ENCODE data around the gene FRMD4A. TPM values are rescaled to one million over a fixed set of nuclear protein-coding genes. Genes with fewer than 3 reads are reported as not detected.

FRMD4A gene
- total and polyA plus RNA-seq, 2 of the 4 experiments (the other 2 are of a cell fraction): 30.3 to 68.8 TPM

GRCh38 chr10:14233566-14233965 is 97.2 kb downstream of the FRMD4A start:
- intact Hi-C loops (cut with micrococcal nuclease) (no loop called here), in situ Hi-C loops (cut with MboI; ENCODE audit: low sequenced_read_pairs) (no loop called here), dilution Hi-C loops (cut with HindIII; ENCODE audit: low sequenced_read_pairs, unreplicated experiment) (no loop called here)
- Histone ChIP-seq H3K4me1 (ENCODE audit: control insufficient read depth, insufficient read depth, low read length) (no peaks in the 10 kb centered on the region), H4K91ac (ENCODE audit: insufficient read depth, low read depth, low read length) (no peak overlapping the region), H3K27me3 (ENCODE audit: control insufficient read depth, insufficient read depth, low read length) (peaks cover 44% of the 10 kb centered on the region), H3K23ac (ENCODE audit: low read depth, low read length) (no peak overlapping the region), H2AK5ac (ENCODE audit: low read depth, low read length) (no peak overlapping the region), H4K8ac (ENCODE audit: low read depth in 2 of 2, low read length in 2 of 2) (no peak overlapping the region), H2BK20ac (ENCODE audit: low read depth, low read length) (no peak overlapping the region), H2BK120ac (ENCODE audit: low read depth, low read length) (no peak overlapping the region), H3K9me1 (ENCODE audit: insufficient read depth, low read length) (no peaks in the 10 kb centered on the region), H3K4me3 (ENCODE audit: insufficient read depth, low read depth, low read length) (no peak overlapping the region), H2AFZ (replicated peaks; ENCODE audit: low read length, poor library complexity) (no peak overlapping the region), H2BK5ac (ENCODE audit: low read depth, low read length, poor library complexity, severe bottlenecking) (no peak overlapping the region), H2AK9ac (replicated peaks; ENCODE audit: low read depth, low read length, poor library complexity) (no peak overlapping the region), H4K20me1 (ENCODE audit: insufficient read depth, low read length) (no peaks in the 10 kb centered on the region), H3K4me2 (ENCODE audit: low read depth, low read length) (no peak overlapping the region), H3K4ac (ENCODE audit: low read depth, low read length) (no peak overlapping the region), H3K79me1 (ENCODE audit: low read depth in 1 of 2, low read length in 2 of 2) (no peaks in the 10 kb centered on the region), H4K5ac (ENCODE audit: low read depth, low read length) (no peak overlapping the region), H3K9ac (ENCODE audit: low read depth, low read length) (no peak overlapping the region), H3K56ac (ENCODE audit: extremely low read depth, insufficient read depth, low read length) (no peak overlapping the region), H3K18ac (ENCODE audit: low read depth, low read length) (no peak overlapping the region), H3K27ac (ENCODE audit: insufficient read depth, low read length) (no peak overlapping the region), H2BK15ac (ENCODE audit: low read depth, low read length) (no peak overlapping the region), H3K36me3 (ENCODE audit: control insufficient read depth, insufficient read depth, low read length) (no peaks in the 10 kb centered on the region), H3K9me3 (ENCODE audit: control insufficient read depth, insufficient read depth, low read length) (peaks cover 2% of the 10 kb centered on the region; the same call in 1 of the 2 replicates), H3K14ac (replicated peaks; ENCODE audit: low read depth, low read length) (no peak overlapping the region)
- ATAC-seq (ENCODE audit: low read depth) (no peak), DNase-seq (no peak)
- CTCF ChIA-PET: no interaction called here
- POLR2A ChIA-PET (ENCODE audit: unreplicated experiment): no interaction called here
- BruUV-seq (replicated peaks): no TSS peak
- TF ChIP-seq BHLHE40 (IDR thresholded peaks at IDR 0.05; ENCODE audit: low read depth, low read length) (no peak), FOS (IDR thresholded peaks at IDR 0.05; ENCODE audit: low read depth, low read length) (no peak), RFX5 (IDR thresholded peaks at IDR 0.05; ENCODE audit: low read depth, low read length) (no peak), USF2 (IDR thresholded peaks at IDR 0.05; ENCODE audit: low read depth, low read length) (no peak), RAD21 (IDR thresholded peaks at IDR 0.05; ENCODE audit: low read length) (no peak), MXI1 (IDR thresholded peaks at IDR 0.05; ENCODE audit: borderline replicate concordance, low read depth, low read length) (no peak), NFE2L2 (IDR thresholded peaks at IDR 0.05; ENCODE audit: low read depth, low read length) (no peak), POLR2A (IDR thresholded peaks at IDR 0.05; ENCODE audit: low read depth, low read length) (no peak), CHD1 (IDR thresholded peaks at IDR 0.05; ENCODE audit: low read depth, low read length) (no peak), SMC3 (IDR thresholded peaks at IDR 0.05; ENCODE audit: low read depth, low read length) (no peak), MAZ (IDR thresholded peaks at IDR 0.05; ENCODE audit: borderline replicate concordance, low read depth, low read length) (no peak), RCOR1 (IDR thresholded peaks at IDR 0.05; ENCODE audit: insufficient replicate concordance, low read length) (no peak), MAFK (IDR thresholded peaks at IDR 0.05; ENCODE audit: low read depth, low read length) (no peak), CEBPB (IDR thresholded peaks at IDR 0.05; ENCODE audit: low read depth, low read length) (no peak)
- TF ChIP-seq, protein P1, sequence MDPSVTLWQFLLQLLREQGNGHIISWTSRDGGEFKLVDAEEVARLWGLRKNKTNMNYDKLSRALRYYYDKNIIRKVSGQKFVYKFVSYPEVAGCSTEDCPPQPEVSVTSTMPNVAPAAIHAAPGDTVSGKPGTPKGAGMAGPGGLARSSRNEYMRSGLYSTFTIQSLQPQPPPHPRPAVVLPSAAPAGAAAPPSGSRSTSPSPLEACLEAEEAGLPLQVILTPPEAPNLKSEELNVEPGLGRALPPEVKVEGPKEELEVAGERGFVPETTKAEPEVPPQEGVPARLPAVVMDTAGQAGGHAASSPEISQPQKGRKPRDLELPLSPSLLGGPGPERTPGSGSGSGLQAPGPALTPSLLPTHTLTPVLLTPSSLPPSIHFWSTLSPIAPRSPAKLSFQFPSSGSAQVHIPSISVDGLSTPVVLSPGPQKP (IDR thresholded peaks at IDR 0.05; ENCODE audit: borderline replicate concordance, low read depth, low read length): no peak
- TF ChIP-seq, protein P2, sequence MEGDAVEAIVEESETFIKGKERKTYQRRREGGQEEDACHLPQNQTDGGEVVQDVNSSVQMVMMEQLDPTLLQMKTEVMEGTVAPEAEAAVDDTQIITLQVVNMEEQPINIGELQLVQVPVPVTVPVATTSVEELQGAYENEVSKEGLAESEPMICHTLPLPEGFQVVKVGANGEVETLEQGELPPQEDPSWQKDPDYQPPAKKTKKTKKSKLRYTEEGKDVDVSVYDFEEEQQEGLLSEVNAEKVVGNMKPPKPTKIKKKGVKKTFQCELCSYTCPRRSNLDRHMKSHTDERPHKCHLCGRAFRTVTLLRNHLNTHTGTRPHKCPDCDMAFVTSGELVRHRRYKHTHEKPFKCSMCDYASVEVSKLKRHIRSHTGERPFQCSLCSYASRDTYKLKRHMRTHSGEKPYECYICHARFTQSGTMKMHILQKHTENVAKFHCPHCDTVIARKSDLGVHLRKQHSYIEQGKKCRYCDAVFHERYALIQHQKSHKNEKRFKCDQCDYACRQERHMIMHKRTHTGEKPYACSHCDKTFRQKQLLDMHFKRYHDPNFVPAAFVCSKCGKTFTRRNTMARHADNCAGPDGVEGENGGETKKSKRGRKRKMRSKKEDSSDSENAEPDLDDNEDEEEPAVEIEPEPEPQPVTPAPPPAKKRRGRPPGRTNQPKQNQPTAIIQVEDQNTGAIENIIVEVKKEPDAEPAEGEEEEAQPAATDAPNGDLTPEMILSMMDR (conservative IDR thresholded peaks at IDR 0.05; ENCODE audit: low read depth, low read length): no peak
- 67% methylated on average over 4 of the region's 4 CpGs; no CpG with 5 or more reads in 1 of the 2 experiments for WGBS, 2 experiments (ENCODE audit: extremely low coverage in 2 of 2, insufficient read length in 1 of 2)

All from IMR-90 (cell line).